ENCODE data around the gene DSG1. TPM values are rescaled to one million over a fixed set of nuclear protein-coding genes. Genes with fewer than 3 reads are reported as not detected.
"Not testable (repeated sequence)": the region's sequence is repeated elsewhere in the genome, so short reads cannot be mapped to it uniquely, and the experiment has no call there.

DSG1 gene
- total and polyA plus RNA-seq, 4 donors, result not detected

DNA sequence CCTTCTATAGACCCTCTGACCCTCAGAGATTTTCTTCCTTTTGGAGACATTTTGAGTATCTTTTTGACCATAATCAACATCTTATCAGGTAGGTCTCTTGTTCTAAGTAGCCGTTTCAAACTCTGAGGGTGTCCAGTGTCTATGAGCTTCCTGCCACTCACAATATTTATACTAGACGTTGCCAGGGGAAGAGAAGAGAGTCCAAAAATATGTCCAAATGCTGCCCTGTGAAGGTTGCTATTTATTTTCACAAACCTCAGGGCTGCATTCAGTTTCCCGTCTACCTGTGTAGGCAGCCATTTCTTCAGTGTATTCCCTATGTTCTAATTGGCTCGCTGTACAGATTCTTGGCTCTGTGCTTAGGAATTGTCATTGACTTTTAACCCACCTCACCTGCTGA is 986 bp upstream of the DSG1 start:
- WGBS, 2 donors, result 27 to 30% methylated on average over 4 of the region's 4 CpGs
- no peak for ATAC-seq (ENCODE audit: low FRiP score)

DNA sequence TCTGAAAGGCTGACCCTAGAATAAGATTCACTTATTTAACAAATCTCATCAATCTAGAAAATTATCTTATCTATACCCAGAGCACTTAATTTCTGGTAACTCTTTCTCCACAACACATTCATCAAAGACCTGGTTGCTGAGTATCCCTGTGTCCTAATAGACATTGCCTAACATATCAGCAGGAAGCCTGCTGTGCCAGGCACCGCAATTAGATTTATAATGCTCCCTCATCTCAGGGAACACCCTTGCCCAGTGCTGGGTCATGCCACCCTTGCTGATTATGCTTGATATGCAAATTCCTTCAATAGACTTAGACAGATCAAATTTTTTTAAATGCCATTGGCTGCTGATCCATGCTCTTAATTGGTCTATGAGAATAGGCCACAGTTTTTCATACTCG is 3.8 kb downstream of the DSG1 start:
- Histone ChIP-seq H3K27me3 (ENCODE audit: control insufficient read depth in 1 of 2, insufficient read depth in 2 of 2, low read length in 1 of 2) (no peaks in the 10 kb centered on the region), H3K9me3 (ENCODE audit: control insufficient read depth, low read length) (no peaks in the 10 kb centered on the region), H3K4me1 (ENCODE audit: control insufficient read depth in 1 of 2, insufficient read depth in 2 of 2, low read length in 2 of 2) (peaks cover 0 to 3% of the 10 kb centered on the region in 2 donors), H3K36me3 (ENCODE audit: control insufficient read depth in 1 of 2, insufficient read depth in 2 of 2, low read length in 1 of 2) (no peaks in the 10 kb centered on the region), H3K27ac (ENCODE audit: low read depth in 1 of 2, low read length in 2 of 2) (no peak overlapping the region), H3K4me3 (ENCODE audit: low read length in 2 of 2) (no peak overlapping the region)
- no peak for DNase-seq
- intact Hi-C loops (cut with DNase I), result no loop called here
- ATAC-seq (ENCODE audit: low FRiP score), result no peak
- 75 to 92% methylated on average over 2 of the region's 2 CpGs for WGBS, 2 donors

More for the DNA sequence above, 986 bp upstream of the DSG1 start:
- no peaks in the 10 kb centered on the region for H3K27me3 ChIP-seq (ENCODE audit: control insufficient read depth in 1 of 2, insufficient read depth in 2 of 2, low read length in 1 of 2)
- intact Hi-C loops (cut with DNase I), result no loop called here
- no peaks in the 10 kb centered on the region for H3K36me3 ChIP-seq (ENCODE audit: control insufficient read depth in 1 of 2, insufficient read depth in 2 of 2, low read length in 1 of 2)
- no peaks in the 10 kb centered on the region for H3K4me1 ChIP-seq (ENCODE audit: control insufficient read depth in 1 of 2, insufficient read depth in 2 of 2, low read length in 2 of 2)
- DNase-seq, result no peak
- H3K4me3 ChIP-seq (ENCODE audit: low read length in 2 of 2), result no peak overlapping the region
- no peaks in the 10 kb centered on the region for H3K9me3 ChIP-seq (ENCODE audit: control insufficient read depth, low read length)
- H3K27ac ChIP-seq (ENCODE audit: low read depth in 1 of 2, low read length in 2 of 2), result no peak overlapping the region

DNA sequence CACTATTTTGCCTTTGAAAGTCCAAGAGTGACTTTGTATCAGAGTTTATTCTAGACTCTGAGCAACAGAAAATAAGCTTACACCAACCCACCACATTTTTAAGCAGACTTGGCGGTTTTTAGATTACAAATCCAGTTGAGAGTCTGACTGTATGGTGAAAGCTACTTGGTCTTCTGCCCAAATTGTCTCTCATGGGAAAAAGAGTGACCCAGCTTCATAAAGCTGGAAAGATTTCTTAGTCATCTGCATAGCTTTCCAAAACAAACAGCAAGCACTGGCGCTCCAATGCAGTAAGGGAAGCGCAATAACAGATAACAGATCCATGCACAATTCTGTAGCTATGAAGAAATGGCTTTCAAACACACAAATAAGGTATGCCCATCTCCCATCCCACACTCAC is 7.1 kb downstream of the DSG1 start:
- Histone ChIP-seq H3K27ac (ENCODE audit: low read depth in 1 of 2, low read length in 2 of 2) (no peak overlapping the region), H3K36me3 (ENCODE audit: control insufficient read depth in 1 of 2, insufficient read depth in 2 of 2, low read length in 1 of 2) (no peaks in the 10 kb centered on the region), H3K4me1 (ENCODE audit: control insufficient read depth in 1 of 2, insufficient read depth in 2 of 2, low read length in 2 of 2) (peaks cover 0 to 3% of the 10 kb centered on the region in 2 donors), H3K9me3 (ENCODE audit: control insufficient read depth, low read length) (no peaks in the 10 kb centered on the region), H3K4me3 (ENCODE audit: low read length in 2 of 2) (no peak overlapping the region), H3K27me3 (ENCODE audit: control insufficient read depth in 1 of 2, insufficient read depth in 2 of 2, low read length in 1 of 2) (no peaks in the 10 kb centered on the region)
- no peak for DNase-seq
- 2 to 7% methylated on average over 3 of the region's 3 CpGs for WGBS, 2 donors
- ATAC-seq (ENCODE audit: low FRiP score), result peak; percentile 52
- intact Hi-C loops (cut with DNase I), result no loop called here

- peaks cover 0 to 3% of the 10 kb centered on the region in 2 donors for H3K4me1 ChIP-seq (ENCODE audit: control insufficient read depth in 1 of 2, insufficient read depth in 2 of 2, low read length in 2 of 2)
- 61 to 70% methylated on average over 7 of the region's 7 CpGs for WGBS, 2 donors
- intact Hi-C loops (cut with DNase I), result no loop called here
- no peaks in the 10 kb centered on the region for H3K9me3 ChIP-seq (ENCODE audit: control insufficient read depth, low read length)
- H3K4me3 ChIP-seq (ENCODE audit: low read length in 2 of 2), result no peak overlapping the region
- DNase-seq (no peak), ATAC-seq (ENCODE audit: low FRiP score) (no peak)
- no peaks in the 10 kb centered on the region for H3K27me3 ChIP-seq (ENCODE audit: control insufficient read depth in 1 of 2, insufficient read depth in 2 of 2, low read length in 1 of 2)
- H3K36me3 ChIP-seq (ENCODE audit: control insufficient read depth in 1 of 2, insufficient read depth in 2 of 2, low read length in 1 of 2), result no peaks in the 10 kb centered on the region
- H3K27ac ChIP-seq (ENCODE audit: low read depth in 1 of 2, low read length in 2 of 2), result no peak overlapping the region
These were observed 12.0 kb downstream of the DSG1 start for GRCh38 chr18:31329787-31330438.

DNA sequence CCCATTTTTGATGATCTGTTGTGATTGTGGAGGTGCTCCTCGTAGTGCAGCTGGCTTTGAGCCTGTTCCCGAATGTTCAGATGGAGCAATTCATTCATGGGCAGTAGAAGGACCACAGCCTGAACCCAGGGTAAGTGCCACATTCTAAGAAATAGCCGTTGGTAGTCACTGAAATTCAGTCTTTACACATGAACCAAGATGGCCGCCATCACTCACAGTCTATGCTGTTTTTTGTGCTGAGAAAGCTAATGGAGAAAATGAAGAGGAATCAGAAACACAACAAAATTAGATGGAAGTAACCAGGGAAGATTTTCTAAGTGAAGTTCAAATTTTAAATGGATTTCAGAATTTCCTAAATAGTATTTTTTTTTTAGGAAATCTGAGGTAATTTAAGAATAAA is 25.5 kb downstream of the DSG1 start:
- Histone ChIP-seq H3K36me3 (ENCODE audit: control insufficient read depth in 1 of 2, insufficient read depth in 2 of 2, low read length in 1 of 2) (no peaks in the 10 kb centered on the region), H3K27me3 (ENCODE audit: control insufficient read depth in 1 of 2, insufficient read depth in 2 of 2, low read length in 1 of 2) (no peaks in the 10 kb centered on the region), H3K27ac (ENCODE audit: low read depth in 1 of 2, low read length in 2 of 2) (no peak overlapping the region), H3K9me3 (ENCODE audit: control insufficient read depth, low read length) (no peaks in the 10 kb centered on the region), H3K4me3 (ENCODE audit: low read length in 2 of 2) (no peak overlapping the region), H3K4me1 (ENCODE audit: control insufficient read depth in 1 of 2, insufficient read depth in 2 of 2, low read length in 2 of 2) (no peaks in the 10 kb centered on the region)
- intact Hi-C loops (cut with DNase I), result no loop called here
- ATAC-seq (ENCODE audit: low FRiP score) (no peak), DNase-seq (no peak)
- 89 to 92% methylated on average over 4 of the region's 4 CpGs for WGBS, 2 donors

- H3K4me3 ChIP-seq (ENCODE audit: low read length in 2 of 2), result not testable (repeated sequence)
- WGBS, 2 donors, result 65 to 86% methylated on average over 2 to 4 of the region's 17 CpGs
These were observed 35.4 kb downstream of the DSG1 start for GRCh38 chr18:31353336-31353735.

DNA sequence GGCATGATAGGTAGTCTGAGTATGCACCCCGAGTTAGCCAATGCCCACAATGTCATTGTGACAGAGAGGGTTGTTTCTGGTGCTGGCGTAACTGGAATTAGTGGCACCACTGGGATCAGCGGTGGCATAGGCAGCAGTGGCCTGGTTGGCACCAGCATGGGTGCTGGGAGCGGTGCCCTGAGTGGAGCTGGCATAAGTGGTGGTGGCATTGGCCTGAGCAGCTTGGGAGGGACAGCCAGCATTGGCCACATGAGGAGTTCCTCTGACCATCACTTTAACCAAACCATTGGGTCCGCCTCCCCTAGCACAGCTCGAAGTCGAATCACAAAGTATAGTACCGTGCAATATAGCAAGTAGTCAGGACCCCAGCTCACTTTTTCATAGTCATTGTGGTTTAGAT is 37.0 kb downstream of the DSG1 start:
- DNase-seq, result no peak
- Histone ChIP-seq H3K27ac (ENCODE audit: low read depth in 1 of 2, low read length in 2 of 2) (no peak overlapping the region), H3K27me3 (ENCODE audit: control insufficient read depth in 1 of 2, insufficient read depth in 2 of 2, low read length in 1 of 2) (no peaks in the 10 kb centered on the region), H3K4me3 (ENCODE audit: low read length in 2 of 2) (no peak overlapping the region), H3K36me3 (ENCODE audit: control insufficient read depth in 1 of 2, insufficient read depth in 2 of 2, low read length in 1 of 2) (no peaks in the 10 kb centered on the region), H3K4me1 (ENCODE audit: control insufficient read depth in 1 of 2, insufficient read depth in 2 of 2, low read length in 2 of 2) (no peaks in the 10 kb centered on the region), H3K9me3 (ENCODE audit: control insufficient read depth, low read length) (no peaks in the 10 kb centered on the region)
- ATAC-seq (ENCODE audit: low FRiP score), result no peak
- intact Hi-C loops (cut with DNase I), result no loop called here
- WGBS, 2 donors, result 96 to 99% methylated on average over 8 of the region's 8 CpGs

More at GRCh38 chr18:31353336-31353735, 35.4 kb downstream of the DSG1 start:
- H3K27me3 ChIP-seq (ENCODE audit: control insufficient read depth in 1 of 2, insufficient read depth in 2 of 2, low read length in 1 of 2); H3K27ac ChIP-seq (ENCODE audit: low read depth in 1 of 2, low read length in 2 of 2); H3K4me1 ChIP-seq (ENCODE audit: control insufficient read depth in 1 of 2, insufficient read depth in 2 of 2, low read length in 2 of 2); intact Hi-C loops (cut with DNase I); H3K36me3 ChIP-seq (ENCODE audit: control insufficient read depth in 1 of 2, insufficient read depth in 2 of 2, low read length in 1 of 2); H3K9me3 ChIP-seq (ENCODE audit: control insufficient read depth, low read length); ATAC-seq (ENCODE audit: low FRiP score); DNase-seq: not testable (repeated sequence)

DNA sequence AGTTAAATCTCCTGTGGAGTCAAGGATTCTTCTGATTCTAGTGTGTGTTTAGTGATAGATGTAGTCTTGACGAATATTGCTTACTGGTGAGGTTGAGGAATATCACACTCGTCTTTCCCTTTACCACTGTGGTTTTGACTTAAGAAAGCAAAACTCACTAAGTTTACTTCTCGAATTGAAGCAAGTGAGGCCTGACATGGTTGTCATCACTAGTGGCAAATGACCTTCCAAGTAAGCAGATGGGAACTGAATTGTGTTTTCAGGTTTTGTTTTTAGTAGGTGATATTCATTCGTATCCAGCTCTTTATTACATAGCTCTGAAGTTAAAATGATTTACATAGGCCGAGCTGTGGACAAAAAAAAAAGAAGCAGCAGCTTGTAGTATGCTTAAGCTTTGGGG is 38.1 kb downstream of the DSG1 start:
- Histone ChIP-seq H3K36me3 (ENCODE audit: control insufficient read depth in 1 of 2, insufficient read depth in 2 of 2, low read length in 1 of 2) (no peaks in the 10 kb centered on the region), H3K4me1 (ENCODE audit: control insufficient read depth in 1 of 2, insufficient read depth in 2 of 2, low read length in 2 of 2) (no peaks in the 10 kb centered on the region), H3K9me3 (ENCODE audit: control insufficient read depth, low read length) (no peaks in the 10 kb centered on the region), H3K27me3 (ENCODE audit: control insufficient read depth in 1 of 2, insufficient read depth in 2 of 2, low read length in 1 of 2) (no peaks in the 10 kb centered on the region), H3K27ac (ENCODE audit: low read depth in 1 of 2, low read length in 2 of 2) (no peak overlapping the region), H3K4me3 (ENCODE audit: low read length in 2 of 2) (no peak overlapping the region)
- ATAC-seq (ENCODE audit: low FRiP score), result no peak
- intact Hi-C loops (cut with DNase I), result no loop called here
- DNase-seq, result no peak
- 83% methylated on average over 5 of the region's 5 CpGs for WGBS, 2 donors

DNA sequence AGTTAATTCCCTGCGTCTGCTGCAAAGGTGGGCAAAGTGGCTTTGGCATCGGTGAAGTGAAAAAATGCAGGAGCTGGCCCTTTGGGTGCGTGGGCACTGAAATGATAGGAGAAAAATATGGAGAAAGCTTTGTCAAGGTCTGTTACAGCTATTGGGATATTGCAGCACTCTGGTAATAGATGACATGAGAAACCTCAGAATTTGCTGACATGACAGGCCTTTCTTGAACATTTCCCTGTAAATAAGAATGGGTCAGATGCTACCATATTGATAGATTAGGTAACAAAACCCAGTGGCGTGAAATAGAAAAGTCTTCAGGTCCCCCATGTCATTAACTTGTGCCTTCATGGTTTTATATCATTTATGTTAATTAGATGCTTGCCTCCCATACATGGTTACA is 46.2 kb downstream of the DSG1 start:
- DNase-seq (no peak), ATAC-seq (ENCODE audit: low FRiP score) (no peak)
- Histone ChIP-seq H3K27me3 (ENCODE audit: control insufficient read depth in 1 of 2, insufficient read depth in 2 of 2, low read length in 1 of 2) (no peaks in the 10 kb centered on the region), H3K4me3 (ENCODE audit: low read length in 2 of 2) (no peak overlapping the region), H3K27ac (ENCODE audit: low read depth in 1 of 2, low read length in 2 of 2) (no peak overlapping the region), H3K9me3 (ENCODE audit: control insufficient read depth, low read length) (no peaks in the 10 kb centered on the region), H3K36me3 (ENCODE audit: control insufficient read depth in 1 of 2, insufficient read depth in 2 of 2, low read length in 1 of 2) (no peaks in the 10 kb centered on the region), H3K4me1 (ENCODE audit: control insufficient read depth in 1 of 2, insufficient read depth in 2 of 2, low read length in 2 of 2) (no peaks in the 10 kb centered on the region)
- WGBS, 2 donors, result 96% methylated on average over 4 of the region's 4 CpGs
- intact Hi-C loops (cut with DNase I), result no loop called here

Data from aorta (tissue), 5 donors.